ENCODE results near the gene ADAM12. TPM values are rescaled to one million over a fixed set of nuclear protein-coding genes. Genes with fewer than 3 reads are reported as not detected.

The ADAM12 gene
- total RNA-seq, 1 donor from 2014 or later: 82.4 TPM

DNA sequence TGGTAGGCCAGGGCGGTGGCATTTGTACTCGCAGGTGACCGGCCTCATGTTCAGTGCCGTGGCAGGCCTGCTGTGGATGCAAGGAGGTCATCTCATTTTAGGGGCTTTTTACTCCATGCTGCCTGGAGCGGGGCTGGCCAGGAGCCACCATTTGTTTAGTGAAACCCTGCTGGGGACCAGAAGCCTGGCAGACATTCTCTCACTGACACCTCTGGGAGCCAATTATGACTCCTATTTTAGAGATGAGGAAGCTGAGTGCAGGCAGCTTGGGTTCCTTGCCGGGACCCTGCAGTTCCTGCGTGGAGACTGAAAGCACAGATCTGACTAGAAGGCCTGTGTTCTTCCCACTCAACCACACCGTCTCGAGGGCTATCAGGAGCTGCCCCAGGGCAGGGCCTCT, 305.3 kb downstream of the ADAM12 start:
- no peak overlapping the region for H3K4me3 Mint-ChIP-seq
- DNase-seq (ENCODE audit: low read depth, low spot score): no peak
- H3K27me3 Mint-ChIP-seq (ENCODE audit: low read depth): no peaks in the 10 kb centered on the region
- H3K4me1 Mint-ChIP-seq: peaks cover 38% of the 10 kb centered on the region
- H3K27ac Mint-ChIP-seq (ENCODE audit: unreplicated experiment): no peak overlapping the region
- peaks cover 5% of the 10 kb centered on the region for H3K9me3 Mint-ChIP-seq
- TF ChIP-seq, protein P1, sequence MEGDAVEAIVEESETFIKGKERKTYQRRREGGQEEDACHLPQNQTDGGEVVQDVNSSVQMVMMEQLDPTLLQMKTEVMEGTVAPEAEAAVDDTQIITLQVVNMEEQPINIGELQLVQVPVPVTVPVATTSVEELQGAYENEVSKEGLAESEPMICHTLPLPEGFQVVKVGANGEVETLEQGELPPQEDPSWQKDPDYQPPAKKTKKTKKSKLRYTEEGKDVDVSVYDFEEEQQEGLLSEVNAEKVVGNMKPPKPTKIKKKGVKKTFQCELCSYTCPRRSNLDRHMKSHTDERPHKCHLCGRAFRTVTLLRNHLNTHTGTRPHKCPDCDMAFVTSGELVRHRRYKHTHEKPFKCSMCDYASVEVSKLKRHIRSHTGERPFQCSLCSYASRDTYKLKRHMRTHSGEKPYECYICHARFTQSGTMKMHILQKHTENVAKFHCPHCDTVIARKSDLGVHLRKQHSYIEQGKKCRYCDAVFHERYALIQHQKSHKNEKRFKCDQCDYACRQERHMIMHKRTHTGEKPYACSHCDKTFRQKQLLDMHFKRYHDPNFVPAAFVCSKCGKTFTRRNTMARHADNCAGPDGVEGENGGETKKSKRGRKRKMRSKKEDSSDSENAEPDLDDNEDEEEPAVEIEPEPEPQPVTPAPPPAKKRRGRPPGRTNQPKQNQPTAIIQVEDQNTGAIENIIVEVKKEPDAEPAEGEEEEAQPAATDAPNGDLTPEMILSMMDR (conservative IDR thresholded peaks at IDR 0.05): no peak
- H3K36me3 Mint-ChIP-seq (ENCODE audit: low read depth): peaks cover 21% of the 10 kb centered on the region

DNA sequence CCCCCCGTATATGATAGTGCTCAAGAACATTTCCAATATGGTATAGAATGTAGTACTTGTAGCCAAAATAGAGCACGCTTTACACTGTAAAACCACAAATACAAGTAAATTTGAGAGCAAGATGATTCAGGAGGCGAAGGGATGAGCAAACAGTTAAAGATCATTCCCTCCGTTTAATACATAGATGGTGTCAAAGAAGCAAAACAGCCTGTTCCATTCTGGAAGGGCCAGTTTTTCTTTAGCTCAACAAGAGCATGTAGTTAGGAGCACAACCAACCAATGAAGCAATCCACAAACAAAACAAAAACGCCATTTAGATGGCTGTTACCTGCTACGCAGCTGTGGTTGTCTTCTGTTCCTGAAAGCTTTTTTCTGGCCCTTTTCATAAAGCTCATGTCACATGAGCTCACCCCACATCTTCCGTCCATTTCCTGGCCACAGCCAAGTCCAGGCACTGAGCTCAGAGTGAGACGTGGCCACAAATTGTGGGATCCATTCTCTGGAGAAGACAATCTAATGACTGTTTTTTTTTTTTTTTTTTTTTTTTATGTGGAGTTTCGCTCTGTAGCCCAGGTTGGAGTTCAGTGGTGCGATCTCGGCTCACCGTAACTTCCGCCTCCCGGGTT, 306.3 kb downstream of the ADAM12 start:
- H3K36me3 Mint-ChIP-seq (ENCODE audit: low read depth): peaks cover 23% of the 10 kb centered on the region
- DNase-seq (ENCODE audit: low read depth, low spot score): no peak
- peaks cover 31% of the 10 kb centered on the region for H3K4me1 Mint-ChIP-seq
- H3K27ac Mint-ChIP-seq (ENCODE audit: unreplicated experiment): no peak overlapping the region
- H3K4me3 Mint-ChIP-seq: no peak overlapping the region
- TF ChIP-seq, protein P1 (conservative IDR thresholded peaks at IDR 0.05): no peak
- H3K27me3 Mint-ChIP-seq (ENCODE audit: low read depth): no peaks in the 10 kb centered on the region
- H3K9me3 Mint-ChIP-seq: peaks cover 8% of the 10 kb centered on the region

DNA sequence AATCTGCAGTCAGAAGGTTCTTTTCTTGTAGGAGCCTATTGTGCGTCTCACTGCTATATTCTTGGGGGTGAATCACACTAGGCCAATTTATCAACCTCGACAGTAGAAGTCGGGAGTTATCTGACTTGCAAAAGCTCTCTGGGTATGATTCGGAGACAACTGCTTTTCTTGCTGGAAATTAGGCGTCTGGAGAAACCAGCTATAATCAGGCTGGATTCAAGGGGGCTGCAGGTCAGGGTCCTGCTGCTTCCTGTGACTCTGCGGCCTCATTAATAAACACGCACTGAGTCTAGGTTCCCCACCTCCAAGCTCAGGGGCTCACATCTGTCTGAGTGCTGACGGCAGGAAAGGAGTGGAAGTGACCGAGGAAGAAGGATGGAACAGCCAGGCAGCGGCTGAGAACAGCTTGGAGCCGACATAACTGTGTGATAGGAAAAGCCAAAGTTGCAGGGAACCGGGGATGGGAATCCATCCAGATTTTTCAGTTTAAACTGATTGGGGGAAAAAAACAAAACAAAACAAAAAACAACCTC, 307.3 kb downstream of the ADAM12 start:
- H3K4me3 Mint-ChIP-seq: no peak overlapping the region
- peaks cover 31% of the 10 kb centered on the region for H3K4me1 Mint-ChIP-seq
- peak overlapping the region; percentile 58 for H3K27ac Mint-ChIP-seq (ENCODE audit: unreplicated experiment)

DNA sequence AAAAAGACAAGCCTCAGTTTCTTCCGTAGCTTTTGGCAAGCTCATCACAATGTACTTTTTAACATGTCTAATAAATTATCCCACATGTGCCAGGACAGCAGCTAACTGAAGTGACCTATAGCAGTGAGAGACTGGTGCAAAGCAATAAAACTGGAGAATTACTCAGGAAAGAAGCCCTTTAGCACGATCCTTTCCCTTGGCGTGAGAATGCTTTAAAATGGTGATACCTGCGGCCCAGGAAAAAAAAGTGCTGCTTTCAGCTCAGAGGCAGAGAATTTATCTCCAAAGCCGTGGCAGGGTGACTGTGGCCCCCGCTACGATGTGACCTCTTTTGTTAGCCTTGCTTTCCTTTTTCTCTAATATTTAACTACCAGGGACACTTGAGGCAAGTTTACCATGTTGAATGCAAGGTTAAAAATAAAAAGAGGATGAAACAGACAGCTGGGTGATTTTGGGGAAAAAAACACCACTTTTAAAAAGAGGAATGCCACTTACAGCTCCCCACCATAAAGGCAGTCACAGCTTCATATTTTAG, 307.9 kb downstream of the ADAM12 start:
- DNase-seq (ENCODE audit: low read depth, low spot score): no peak
- Mint-ChIP-seq H3K27ac (ENCODE audit: unreplicated experiment) (no peak overlapping the region), H3K36me3 (ENCODE audit: low read depth) (peaks cover 28% of the 10 kb centered on the region), H3K27me3 (ENCODE audit: low read depth) (no peaks in the 10 kb centered on the region), H3K9me3 (peaks cover 10% of the 10 kb centered on the region), H3K4me3 (no peak overlapping the region), H3K4me1 (peaks cover 26% of the 10 kb centered on the region)
- TF ChIP-seq, protein P1 (conservative IDR thresholded peaks at IDR 0.05): no peak

More for the DNA sequence above, 307.3 kb downstream of the ADAM12 start:
- Mint-ChIP-seq H3K36me3 (ENCODE audit: low read depth) (peaks cover 30% of the 10 kb centered on the region), H3K9me3 (peaks cover 14% of the 10 kb centered on the region), H3K27me3 (ENCODE audit: low read depth) (no peaks in the 10 kb centered on the region)
- TF ChIP-seq, protein P1 (conservative IDR thresholded peaks at IDR 0.05): no peak
- DNase-seq (ENCODE audit: low read depth, low spot score): no peak

DNA sequence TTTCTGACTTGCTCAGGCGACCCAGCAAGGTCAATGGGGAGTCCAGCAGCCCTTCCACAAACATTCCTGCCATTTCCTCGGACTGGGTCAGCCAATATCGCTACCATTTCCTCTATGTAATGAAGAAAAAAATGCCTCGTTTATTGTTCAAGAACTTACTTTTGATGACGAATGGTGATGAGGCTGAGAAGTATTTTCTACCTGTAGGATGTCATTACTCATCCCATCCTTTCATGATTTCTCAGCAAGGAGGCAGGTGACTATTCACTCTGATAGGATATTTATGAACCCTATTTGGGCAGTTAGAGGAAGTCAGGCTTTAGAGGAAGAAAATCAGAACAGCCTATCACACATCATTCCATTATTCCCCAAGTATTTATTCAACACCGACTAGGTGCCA, 313.3 kb downstream of the ADAM12 start:
- Mint-ChIP-seq H3K27me3 (ENCODE audit: low read depth) (no peaks in the 10 kb centered on the region), H3K9me3 (peaks cover 10% of the 10 kb centered on the region), H3K36me3 (ENCODE audit: low read depth) (peaks cover 34% of the 10 kb centered on the region)

More for the DNA sequence above, 313.3 kb downstream of the ADAM12 start:
- no peak for DNase-seq (ENCODE audit: low read depth, low spot score)
- Mint-ChIP-seq H3K27ac (ENCODE audit: unreplicated experiment) (no peak overlapping the region), H3K4me3 (no peak overlapping the region), H3K4me1 (peaks cover 3% of the 10 kb centered on the region)
- TF ChIP-seq, protein P1 (conservative IDR thresholded peaks at IDR 0.05): no peak

Measured in neural crest cell (in vitro differentiated cells).